ENCODE results near the gene NYAP2.

The NYAP2 gene

GRCh38 chr2:225502971-225503370, 103.5 kb downstream of the NYAP2 start:
- Mint-ChIP-seq H3K27ac (no peak overlapping the region), H3K4me3 (no peak overlapping the region), H3K36me3 (ENCODE audit: insufficient read depth) (no peaks in the 10 kb centered on the region), H3K9me3 (no peaks in the 10 kb centered on the region), H3K4me1 (ENCODE audit: low read depth in 2 of 2) (no peaks in the 10 kb centered on the region), H3K27me3 (peaks cover 21 to 25% of the 10 kb centered on the region in 2 donors)
- ATAC-seq (replicated peaks) (no peak), DNase-seq (no peak)

- Mint-ChIP-seq H3K4me3 (no peak overlapping the region), H3K27me3 (peaks cover 7 to 19% of the 10 kb centered on the region in 2 donors), H3K4me1 (ENCODE audit: low read depth in 2 of 2) (no peaks in the 10 kb centered on the region), H3K9me3 (no peaks in the 10 kb centered on the region), H3K27ac (no peak overlapping the region), H3K36me3 (ENCODE audit: insufficient read depth) (no peaks in the 10 kb centered on the region)
- DNase-seq (no peak), ATAC-seq (replicated peaks) (no peak)
Measured at GRCh38 chr2:225510796-225511195, 111.3 kb downstream of the NYAP2 start.

GRCh38 chr2:225512469-225512868, 113.0 kb downstream of the NYAP2 start:
- H3K4me3 Mint-ChIP-seq: no peak overlapping the region
- H3K9me3 Mint-ChIP-seq: no peaks in the 10 kb centered on the region
- ATAC-seq (replicated peaks) (no peak), DNase-seq (no peak)
- no peaks in the 10 kb centered on the region for H3K4me1 Mint-ChIP-seq (ENCODE audit: low read depth in 2 of 2)
- no peaks in the 10 kb centered on the region for H3K36me3 Mint-ChIP-seq (ENCODE audit: insufficient read depth)
- peaks cover 7 to 15% of the 10 kb centered on the region in 2 donors for H3K27me3 Mint-ChIP-seq
- no peak overlapping the region for H3K27ac Mint-ChIP-seq

- Mint-ChIP-seq H3K4me1 (ENCODE audit: low read depth in 2 of 2) (no peaks in the 10 kb centered on the region), H3K27ac (no peak overlapping the region), H3K36me3 (ENCODE audit: insufficient read depth) (no peaks in the 10 kb centered on the region), H3K27me3 (peaks cover 7 to 15% of the 10 kb centered on the region in 2 donors), H3K9me3 (no peaks in the 10 kb centered on the region), H3K4me3 (no peak overlapping the region)
- no peak for ATAC-seq (replicated peaks)
- DNase-seq: no peak
Measured at GRCh38 chr2:225512876-225513540, 113.5 kb downstream of the NYAP2 start.

- H3K27me3 Mint-ChIP-seq: peaks cover 7 to 12% of the 10 kb centered on the region in 2 donors
- no peak for ATAC-seq (replicated peaks)
- H3K27ac Mint-ChIP-seq: no peak overlapping the region
- DNase-seq: no peak
- no peaks in the 10 kb centered on the region for H3K9me3 Mint-ChIP-seq
- no peak overlapping the region for H3K4me3 Mint-ChIP-seq
- no peaks in the 10 kb centered on the region for H3K4me1 Mint-ChIP-seq (ENCODE audit: low read depth in 2 of 2)
- no peaks in the 10 kb centered on the region for H3K36me3 Mint-ChIP-seq (ENCODE audit: insufficient read depth)
Measured at GRCh38 chr2:225515033-225515432, 115.5 kb downstream of the NYAP2 start.

GRCh38 chr2:225526760-225527390, 127.4 kb downstream of the NYAP2 start:
- ATAC-seq (replicated peaks): no peak
- no peaks in the 10 kb centered on the region for H3K36me3 Mint-ChIP-seq (ENCODE audit: insufficient read depth)
- no peak for DNase-seq
- no peak overlapping the region for H3K4me3 Mint-ChIP-seq
- H3K4me1 Mint-ChIP-seq (ENCODE audit: low read depth in 2 of 2): no peaks in the 10 kb centered on the region
- no peak overlapping the region for H3K27ac Mint-ChIP-seq
- H3K9me3 Mint-ChIP-seq: no peaks in the 10 kb centered on the region
- H3K27me3 Mint-ChIP-seq: peaks cover 25 to 27% of the 10 kb centered on the region in 2 donors

- Mint-ChIP-seq H3K27me3 (peaks cover 12 to 15% of the 10 kb centered on the region in 2 donors), H3K4me1 (ENCODE audit: low read depth in 2 of 2) (no peaks in the 10 kb centered on the region), H3K9me3 (no peaks in the 10 kb centered on the region), H3K4me3 (no peak overlapping the region), H3K36me3 (ENCODE audit: insufficient read depth) (no peaks in the 10 kb centered on the region), H3K27ac (no peak overlapping the region)
- ATAC-seq (replicated peaks): no peak
- no peak for DNase-seq
Measured at GRCh38 chr2:225531559-225531958, 132.0 kb downstream of the NYAP2 start.

- H3K27ac Mint-ChIP-seq: no peak overlapping the region
- H3K4me1 Mint-ChIP-seq (ENCODE audit: low read depth in 2 of 2): no peaks in the 10 kb centered on the region
- H3K27me3 Mint-ChIP-seq: peaks cover 12 to 15% of the 10 kb centered on the region in 2 donors
- no peak for DNase-seq
- no peaks in the 10 kb centered on the region for H3K36me3 Mint-ChIP-seq (ENCODE audit: insufficient read depth)
- H3K9me3 Mint-ChIP-seq: no peaks in the 10 kb centered on the region
- H3K4me3 Mint-ChIP-seq: no peak overlapping the region
- ATAC-seq (replicated peaks): no peak
Measured at GRCh38 chr2:225532096-225532495, 132.6 kb downstream of the NYAP2 start.

- Mint-ChIP-seq H3K36me3 (ENCODE audit: insufficient read depth) (no peaks in the 10 kb centered on the region), H3K4me3 (no peak overlapping the region), H3K9me3 (no peaks in the 10 kb centered on the region), H3K27ac (no peak overlapping the region), H3K27me3 (peaks cover 10 to 12% of the 10 kb centered on the region in 2 donors), H3K4me1 (ENCODE audit: low read depth in 2 of 2) (no peaks in the 10 kb centered on the region)
- no peak for DNase-seq
- no peak for ATAC-seq (replicated peaks)
Measured at GRCh38 chr2:225534037-225534436, 134.5 kb downstream of the NYAP2 start.

GRCh38 chr2:225534697-225535096, 135.2 kb downstream of the NYAP2 start:
- no peaks in the 10 kb centered on the region for H3K4me1 Mint-ChIP-seq (ENCODE audit: low read depth in 2 of 2)
- H3K36me3 Mint-ChIP-seq (ENCODE audit: insufficient read depth): no peaks in the 10 kb centered on the region
- ATAC-seq (replicated peaks) (no peak), DNase-seq (no peak)
- no peak overlapping the region for H3K4me3 Mint-ChIP-seq
- H3K27me3 Mint-ChIP-seq: peaks cover 10 to 12% of the 10 kb centered on the region in 2 donors
- H3K9me3 Mint-ChIP-seq: no peaks in the 10 kb centered on the region
- no peak overlapping the region for H3K27ac Mint-ChIP-seq

GRCh38 chr2:225536036-225536435, 136.5 kb downstream of the NYAP2 start:
- H3K27me3 Mint-ChIP-seq: peaks cover under 1 to 2% of the 10 kb centered on the region in 2 donors
- H3K4me1 Mint-ChIP-seq (ENCODE audit: low read depth in 2 of 2): no peaks in the 10 kb centered on the region
- no peak overlapping the region for H3K4me3 Mint-ChIP-seq
- H3K36me3 Mint-ChIP-seq (ENCODE audit: insufficient read depth): no peaks in the 10 kb centered on the region
- H3K27ac Mint-ChIP-seq: no peak overlapping the region
- DNase-seq (no peak), ATAC-seq (replicated peaks) (no peak)
- H3K9me3 Mint-ChIP-seq: no peaks in the 10 kb centered on the region

- H3K4me1 Mint-ChIP-seq (ENCODE audit: low read depth in 2 of 2): no peaks in the 10 kb centered on the region
- peaks cover 19 to 28% of the 10 kb centered on the region in 2 donors for H3K27me3 Mint-ChIP-seq
- ATAC-seq (replicated peaks) (no peak), DNase-seq (no peak)
- no peak overlapping the region for H3K27ac Mint-ChIP-seq
- no peaks in the 10 kb centered on the region for H3K36me3 Mint-ChIP-seq (ENCODE audit: insufficient read depth)
- no peaks in the 10 kb centered on the region for H3K9me3 Mint-ChIP-seq
- no peak overlapping the region for H3K4me3 Mint-ChIP-seq
Measured at GRCh38 chr2:225543626-225544025, 144.1 kb downstream of the NYAP2 start.

- Mint-ChIP-seq H3K27me3 (peaks cover 28 to 33% of the 10 kb centered on the region in 2 donors), H3K4me3 (no peak overlapping the region), H3K36me3 (ENCODE audit: insufficient read depth) (no peaks in the 10 kb centered on the region), H3K9me3 (no peaks in the 10 kb centered on the region), H3K4me1 (ENCODE audit: low read depth in 2 of 2) (no peaks in the 10 kb centered on the region), H3K27ac (no peak overlapping the region)
- ATAC-seq (replicated peaks) (no peak), DNase-seq (no peak)
Measured at GRCh38 chr2:225556461-225556860, 157.0 kb downstream of the NYAP2 start.

- no peaks in the 10 kb centered on the region for H3K9me3 Mint-ChIP-seq
- no peaks in the 10 kb centered on the region for H3K36me3 Mint-ChIP-seq (ENCODE audit: insufficient read depth)
- no peaks in the 10 kb centered on the region for H3K4me1 Mint-ChIP-seq (ENCODE audit: low read depth in 2 of 2)
- no peak overlapping the region for H3K4me3 Mint-ChIP-seq
- DNase-seq: no peak
- H3K27ac Mint-ChIP-seq: no peak overlapping the region
- H3K27me3 Mint-ChIP-seq: peaks cover 29 to 43% of the 10 kb centered on the region in 2 donors
- no peak for ATAC-seq (replicated peaks)
Measured at GRCh38 chr2:225558399-225559071, 159.0 kb downstream of the NYAP2 start.

Data from effector memory CD8-positive, alpha-beta T cell (primary cell).